ENCODE results near the gene CORO1C. TPM values are rescaled to one million over a fixed set of nuclear protein-coding genes. Genes with fewer than 3 reads are reported as not detected.

The CORO1C gene
- total RNA-seq, 1 donor from 2014 or later = 157 TPM

DNA sequence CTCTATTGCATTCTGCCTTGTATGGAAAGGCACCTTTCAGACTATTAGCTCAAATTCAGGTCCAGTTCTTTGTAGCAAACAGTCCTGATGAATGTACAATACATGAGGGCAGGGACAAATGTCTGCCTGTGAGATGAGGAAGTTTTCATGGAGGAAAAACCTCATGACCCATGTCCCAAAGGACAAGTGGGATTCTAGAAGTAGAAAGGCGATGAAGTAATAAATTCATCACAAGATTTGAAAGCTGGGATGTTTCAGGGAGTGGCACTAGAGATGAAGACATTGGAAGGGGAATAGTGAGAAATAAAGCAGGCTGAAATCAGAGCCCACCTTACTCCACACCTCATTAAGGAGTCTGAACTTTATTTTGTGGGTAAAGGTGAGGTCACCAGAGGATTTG is 4.2 kb downstream of the CORO1C start:
- no peak for DNase-seq (ENCODE audit: low read depth in 2 of 2)

DNA sequence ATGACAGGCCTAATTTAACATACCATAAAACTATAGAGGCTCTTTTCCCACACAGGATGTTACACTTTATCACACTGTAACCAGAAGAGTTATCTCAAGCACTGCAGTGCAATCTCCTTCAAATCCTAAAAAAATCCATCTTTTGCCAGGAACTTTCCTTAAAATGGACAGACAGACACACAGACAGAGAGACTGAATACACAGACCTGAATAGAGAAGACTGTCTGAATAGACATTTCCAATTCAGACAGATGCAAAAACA is 6.5 kb downstream of the CORO1C start:
- no peak for DNase-seq (ENCODE audit: low read depth in 2 of 2)

DNA sequence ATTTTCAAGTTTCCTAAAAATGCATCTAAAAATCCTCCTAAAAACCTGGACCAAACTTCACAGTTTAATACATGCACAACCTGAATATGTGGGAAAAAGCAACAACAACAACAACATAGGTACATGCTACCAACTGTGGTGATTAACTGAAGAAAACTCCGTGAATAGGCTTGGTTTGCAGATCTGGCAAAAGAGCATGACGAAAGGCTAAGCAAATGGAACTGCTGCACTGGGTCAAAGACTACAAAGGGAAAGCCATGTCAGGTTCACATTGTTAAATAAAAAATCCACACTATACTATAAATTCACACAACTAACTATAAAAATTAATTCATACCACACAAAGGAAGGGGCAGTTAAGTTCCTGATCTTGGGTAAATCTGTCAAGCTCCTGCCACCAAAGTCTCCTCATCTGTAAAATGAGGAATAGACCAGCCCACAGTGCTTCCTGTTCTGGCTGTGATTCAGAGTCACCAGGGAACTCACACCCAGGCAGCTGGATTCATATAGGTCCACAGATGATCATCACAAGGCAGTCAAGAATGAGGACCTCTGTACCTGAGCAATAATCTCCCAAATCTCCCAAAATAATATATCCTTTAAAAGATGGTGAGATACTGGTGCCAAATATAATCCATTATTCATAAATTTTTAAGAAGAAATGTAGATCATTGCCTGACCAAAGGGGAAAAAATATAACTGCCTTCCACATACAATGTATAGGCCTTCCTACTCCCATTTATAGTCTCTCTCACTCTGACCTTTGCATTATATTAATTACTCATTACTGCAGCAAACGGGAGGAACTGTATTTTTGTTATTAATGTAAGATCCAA is 7.0 kb downstream of the CORO1C start:
- peak; percentile 48 to 82 for DNase-seq (ENCODE audit: low read depth in 2 of 2)

DNA sequence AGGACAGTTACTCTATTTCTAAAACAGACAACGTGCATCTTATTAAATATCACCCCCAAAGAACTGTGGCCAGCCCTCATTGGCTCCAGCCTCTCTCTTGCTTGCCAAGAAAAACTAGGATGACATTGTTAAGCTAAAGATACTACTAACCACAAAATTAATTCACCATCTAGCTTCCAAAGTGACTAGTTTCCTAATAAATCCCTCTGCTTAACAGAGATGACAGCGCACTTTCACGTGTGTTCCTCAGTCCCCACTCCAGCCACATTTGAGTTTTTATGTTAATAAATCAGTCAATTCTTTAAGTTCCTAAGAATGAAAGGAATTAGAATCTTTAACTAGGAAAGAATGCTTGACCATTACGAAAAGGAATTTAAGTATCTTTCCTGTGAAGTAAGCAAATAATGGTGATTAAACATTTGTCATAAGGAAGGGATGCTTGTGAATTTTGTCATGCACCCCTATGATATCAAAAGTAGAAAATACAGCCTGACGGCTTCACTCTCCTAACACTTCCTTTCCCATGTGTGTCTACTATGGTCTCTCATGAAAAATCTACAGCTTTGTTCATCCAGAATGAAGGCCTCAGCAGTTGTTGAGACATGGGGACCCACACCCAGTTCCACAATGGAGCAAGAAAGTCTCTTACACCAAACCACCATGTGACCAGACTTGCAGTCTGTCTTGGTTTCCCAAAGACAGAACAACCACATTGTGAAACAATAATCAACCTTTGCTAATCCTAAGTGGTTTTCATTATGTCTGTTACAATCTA is 8.1 kb downstream of the CORO1C start:
- peak; percentile 34 to 75 for DNase-seq (ENCODE audit: low read depth in 2 of 2)

DNA sequence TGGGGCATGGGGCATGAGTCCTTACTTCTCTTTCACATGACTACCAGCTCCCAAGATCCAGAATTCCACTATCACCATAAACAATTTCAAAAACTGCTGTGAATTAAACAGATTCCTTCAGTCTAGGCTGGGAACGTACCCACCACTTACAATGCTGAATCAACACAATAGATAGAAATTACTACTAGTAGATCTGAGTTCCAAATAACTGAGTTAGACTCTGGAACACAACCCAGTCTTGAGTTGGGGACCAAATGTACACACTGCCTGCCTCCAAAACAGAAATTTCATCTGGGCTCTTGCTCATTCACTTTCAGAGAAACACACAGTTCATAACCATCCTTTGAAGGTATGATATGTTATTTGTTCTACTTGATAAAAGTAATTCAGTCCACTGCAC is 8.9 kb downstream of the CORO1C start:
- no peak for DNase-seq (ENCODE audit: low read depth in 2 of 2)

DNA sequence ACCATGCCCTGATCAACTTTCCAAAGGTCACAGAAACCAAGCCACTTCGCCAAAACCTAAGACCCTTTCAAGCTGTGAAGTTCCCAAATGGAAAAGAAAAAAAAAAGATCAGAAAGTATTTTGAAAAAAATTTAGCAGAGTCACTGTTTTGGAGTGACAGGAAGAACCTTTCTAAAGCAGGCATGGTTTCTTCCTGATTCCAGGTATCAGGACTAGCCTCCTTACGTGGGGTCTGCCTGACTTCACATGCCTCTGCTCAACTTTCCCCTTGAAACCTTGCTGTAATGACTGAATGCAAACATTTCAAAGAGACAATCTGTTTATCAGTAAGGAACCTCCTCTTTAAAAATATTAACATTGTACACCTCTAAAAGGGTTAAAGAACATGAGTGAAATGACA is 9.5 kb downstream of the CORO1C start:
- DNase-seq (ENCODE audit: low read depth in 2 of 2) = no peak

DNA sequence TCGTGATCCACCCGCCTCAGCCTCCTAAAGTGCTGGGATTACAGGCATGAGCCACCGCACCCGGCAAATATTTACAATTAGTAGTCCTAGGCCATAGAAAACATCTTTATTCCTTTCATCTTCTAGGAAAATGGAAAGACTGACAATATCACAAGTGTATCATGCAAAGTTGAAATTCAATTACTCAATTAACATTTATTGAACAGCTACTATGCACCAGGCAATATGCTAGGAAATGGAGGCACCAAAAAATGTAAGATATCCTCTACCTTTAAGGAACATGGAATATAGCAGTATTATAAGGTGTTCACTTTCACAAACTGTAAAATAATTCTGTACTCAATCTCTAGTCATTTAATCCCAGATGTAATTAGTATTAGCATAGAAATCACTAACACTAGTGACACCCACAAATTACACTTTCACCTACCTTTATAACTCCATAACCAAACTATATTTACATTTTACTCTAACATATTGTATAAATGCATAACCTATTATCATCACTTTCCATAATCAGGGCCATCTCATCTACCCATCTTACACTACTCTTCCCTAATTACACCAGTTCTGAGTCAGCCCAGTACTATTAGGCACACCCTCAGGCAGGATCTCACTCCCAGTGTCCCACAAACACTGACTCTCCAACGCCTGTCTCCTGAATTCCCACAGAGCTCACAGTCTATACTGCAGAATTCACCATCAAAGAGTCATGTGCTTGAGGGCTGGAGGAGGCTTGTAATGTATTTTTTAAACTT is 10.4 kb downstream of the CORO1C start:
- DNase-seq (ENCODE audit: low read depth in 2 of 2) = peak in 1 of 2 donors; percentile 65

DNA sequence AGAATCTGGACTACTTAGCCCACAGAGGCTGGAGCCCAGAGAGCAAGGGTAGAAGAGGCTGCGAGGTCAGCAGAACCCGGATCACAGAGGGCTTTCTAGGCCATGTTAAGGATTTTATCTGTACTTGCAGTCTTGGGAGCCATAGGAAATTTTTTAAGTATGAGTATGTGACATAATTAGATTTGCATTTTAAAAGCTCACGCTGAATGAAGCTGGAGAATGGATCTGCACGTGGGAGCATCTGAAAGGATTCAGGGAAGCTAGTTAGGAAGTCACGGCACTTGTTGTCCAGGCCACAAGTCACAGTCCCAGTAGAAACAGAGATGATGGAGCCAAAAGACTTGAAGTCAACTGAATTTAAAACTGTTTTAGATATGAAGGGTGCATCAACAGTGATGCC is 14.1 kb downstream of the CORO1C start:
- DNase-seq (ENCODE audit: low read depth in 2 of 2) = no peak

DNA sequence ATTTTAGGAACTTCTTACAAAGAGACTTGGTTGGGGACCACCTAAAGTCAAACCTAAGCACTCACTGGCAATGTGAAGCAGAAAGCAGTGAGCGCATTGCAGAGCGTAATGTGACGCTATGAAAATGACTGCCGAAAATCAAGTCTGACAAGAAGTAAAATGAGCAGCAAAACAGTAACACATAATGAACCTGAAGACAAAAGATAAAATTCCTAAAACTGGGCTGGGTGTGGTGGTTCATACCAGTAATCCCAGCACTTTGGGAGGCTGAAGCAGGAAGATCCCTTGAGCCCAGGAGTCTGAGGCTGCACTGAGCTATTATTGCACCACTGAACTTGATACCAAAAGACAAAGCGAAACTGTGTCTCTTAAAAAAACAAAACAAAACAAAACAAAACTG is 16.5 kb downstream of the CORO1C start:
- no peak for DNase-seq (ENCODE audit: low read depth in 2 of 2)

DNA sequence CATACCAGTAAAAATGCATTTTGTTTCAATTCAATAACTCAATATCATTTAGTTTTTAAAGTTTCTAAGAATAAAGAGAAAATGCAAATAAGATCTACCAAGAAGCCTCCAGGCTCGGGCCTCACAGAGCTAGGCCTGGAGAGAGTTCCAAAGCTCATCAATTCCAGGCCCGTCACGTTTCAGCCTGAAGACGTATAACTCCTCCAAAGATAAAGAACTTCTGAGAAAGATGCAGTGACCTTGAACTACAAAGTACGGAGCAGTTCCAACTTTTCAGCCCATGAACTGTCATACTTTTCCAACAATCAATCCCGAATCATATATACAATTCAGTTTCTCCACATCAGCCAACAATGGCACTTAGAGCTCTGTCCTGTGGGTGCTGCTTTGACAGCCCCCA is 17.8 kb downstream of the CORO1C start:
- DNase-seq (ENCODE audit: low read depth in 2 of 2) = no peak

DNA sequence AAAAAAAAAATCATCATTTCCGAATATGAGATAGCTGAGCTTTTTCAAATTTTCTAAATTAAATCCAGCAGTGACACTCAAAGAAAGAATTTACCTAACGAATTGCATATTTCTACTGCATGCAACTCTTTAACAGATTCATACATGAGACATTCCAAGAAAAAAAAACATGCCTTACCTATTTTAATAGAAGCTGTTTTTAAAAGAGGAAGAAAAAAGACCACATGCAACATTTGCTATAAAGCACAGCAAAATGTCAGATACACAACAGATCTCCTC is 18.5 kb downstream of the CORO1C start:
- DNase-seq (ENCODE audit: low read depth in 2 of 2) = no peak

DNA sequence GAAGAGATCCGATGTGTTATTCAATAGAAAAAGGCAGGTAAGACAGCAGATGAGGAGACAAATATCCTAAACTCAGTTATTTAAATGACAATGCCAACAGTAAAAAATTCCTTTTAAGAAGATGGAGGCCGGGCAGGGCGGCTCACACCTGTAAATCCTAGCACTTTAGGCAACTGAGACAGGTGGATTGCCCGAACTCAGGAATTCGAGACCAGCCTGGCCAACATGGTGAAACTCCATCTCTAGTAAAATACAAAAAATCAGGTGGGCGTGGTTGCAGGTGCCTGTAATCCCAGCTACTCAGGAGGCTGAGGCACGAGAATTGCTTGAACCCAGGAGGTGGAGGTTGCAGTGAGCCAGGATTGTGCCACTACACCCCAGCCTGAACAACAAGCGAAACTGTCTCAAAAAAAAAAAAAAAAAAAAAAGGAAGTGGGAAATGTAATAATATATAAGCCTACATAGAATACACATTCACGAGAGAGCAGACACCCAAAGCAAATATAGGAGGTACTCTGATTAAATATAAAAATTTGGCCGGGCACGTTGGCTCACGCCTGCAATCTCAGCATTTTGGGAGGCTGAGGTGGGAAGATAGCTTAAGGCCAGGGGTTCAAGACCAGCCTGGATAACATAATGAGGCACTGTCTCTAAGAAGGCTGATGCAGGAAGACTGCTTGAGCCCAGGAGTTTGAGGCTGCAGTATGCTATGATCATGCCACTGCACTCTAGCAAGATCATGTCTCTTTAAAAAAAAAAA is 19.0 kb downstream of the CORO1C start:
- DNase-seq (ENCODE audit: low read depth in 2 of 2) = no peak

DNA sequence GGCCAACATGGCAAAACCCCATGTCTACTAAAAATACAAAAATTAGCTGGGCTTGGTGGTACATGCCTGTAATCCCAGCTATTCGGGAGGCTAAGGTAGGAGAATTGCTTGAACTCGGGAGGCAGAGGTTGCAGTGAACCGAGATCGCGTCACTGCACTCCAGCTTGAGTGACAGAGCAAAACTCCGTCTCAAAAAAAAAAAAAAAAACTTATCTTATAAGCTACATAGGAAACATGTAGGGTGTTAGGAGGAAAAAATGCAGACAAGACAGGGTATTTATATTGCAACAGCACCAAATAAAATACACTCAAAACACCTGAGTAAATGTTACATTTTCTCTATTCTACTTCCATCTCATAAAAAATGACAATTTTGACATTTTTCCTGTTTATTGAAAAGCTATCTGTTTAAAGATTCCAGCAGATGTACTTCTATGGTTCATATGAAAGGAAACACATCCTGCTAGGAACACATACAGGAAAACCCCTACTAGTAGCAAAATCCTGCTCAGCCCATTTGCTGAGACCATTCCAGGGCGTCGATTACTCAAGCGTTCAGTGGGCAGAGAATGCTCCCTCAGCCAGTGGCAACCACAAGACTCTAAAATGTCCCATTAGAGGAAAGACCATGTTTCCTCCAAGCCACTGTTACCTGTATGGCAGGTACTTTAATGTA is 19.7 kb downstream of the CORO1C start:
- DNase-seq (ENCODE audit: low read depth in 2 of 2) = peak; percentile 46 to 63

DNA sequence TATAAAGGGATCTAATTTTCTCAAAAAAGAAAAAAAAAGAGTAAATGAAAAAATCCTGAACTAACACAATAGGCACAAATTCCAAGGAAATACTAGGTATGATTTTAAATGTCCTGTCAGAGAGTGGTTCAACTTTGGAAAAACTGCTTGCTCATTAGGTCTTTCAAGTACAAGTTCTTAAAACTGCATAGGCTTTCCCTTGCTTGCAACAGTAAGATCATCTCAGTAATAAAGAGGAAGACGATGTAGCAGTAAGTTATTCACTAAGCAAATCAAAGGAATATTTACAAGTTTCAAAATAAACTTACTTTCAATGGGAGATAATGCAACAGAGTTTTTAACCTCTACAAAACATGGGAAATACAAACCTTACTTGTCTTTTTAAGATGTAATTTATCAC is 21.6 kb downstream of the CORO1C start:
- no peak for DNase-seq (ENCODE audit: low read depth in 2 of 2)

DNA sequence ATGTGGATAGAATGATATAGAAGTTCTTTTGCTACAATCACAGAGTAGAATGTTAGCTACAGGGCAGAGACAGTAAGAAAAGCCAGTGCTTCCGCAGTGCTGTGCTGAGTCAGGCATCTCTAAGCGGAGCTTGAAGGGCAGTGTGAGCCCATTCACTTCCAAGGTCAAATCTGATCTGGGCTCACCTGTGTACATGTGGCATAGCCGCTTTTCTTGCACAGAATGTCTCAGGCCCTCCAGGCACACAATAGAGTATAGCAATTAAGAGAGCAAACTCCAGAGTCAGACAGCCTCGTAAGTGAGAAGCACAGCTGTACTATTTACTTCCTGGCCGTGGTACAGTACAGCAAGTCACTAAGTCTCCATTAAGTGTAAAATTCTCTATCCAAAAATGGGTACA is 26.8 kb downstream of the CORO1C start:
- DNase-seq (ENCODE audit: low read depth in 2 of 2) = no peak

DNA sequence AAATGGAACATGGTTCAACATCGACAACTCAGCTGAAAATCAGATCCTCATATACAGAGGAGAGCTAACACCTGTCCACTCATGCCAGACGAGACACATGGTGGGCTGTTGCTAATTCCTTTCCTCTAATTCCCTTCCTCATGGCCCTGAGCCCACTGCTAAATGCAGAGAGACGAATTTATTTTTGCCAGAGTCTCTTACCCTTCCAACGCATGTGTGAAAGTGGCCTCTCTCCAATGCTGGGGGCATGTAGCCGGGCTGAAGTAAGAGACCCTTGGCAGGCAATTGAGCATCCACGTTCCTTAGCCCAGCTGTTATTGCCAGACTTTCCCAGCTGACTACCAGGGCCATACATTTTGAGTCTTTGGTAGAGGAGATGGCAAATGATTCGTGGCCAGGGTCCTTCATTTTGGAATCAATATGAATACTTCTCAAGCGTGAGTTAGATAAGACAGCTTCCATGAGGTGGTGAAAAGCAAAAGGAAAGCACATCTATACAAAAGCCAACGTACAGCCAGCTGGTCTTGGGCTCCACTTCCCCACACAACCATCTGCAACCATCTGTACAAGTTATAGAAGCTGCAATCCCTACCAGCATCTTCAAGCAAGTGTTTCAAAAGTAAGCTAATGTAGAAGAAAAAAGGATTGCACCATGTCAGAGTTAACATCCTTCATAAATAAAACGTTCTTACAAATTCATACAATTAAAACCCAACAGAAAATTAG is 28.6 kb downstream of the CORO1C start:
- no peak for DNase-seq (ENCODE audit: low read depth in 2 of 2)

DNA sequence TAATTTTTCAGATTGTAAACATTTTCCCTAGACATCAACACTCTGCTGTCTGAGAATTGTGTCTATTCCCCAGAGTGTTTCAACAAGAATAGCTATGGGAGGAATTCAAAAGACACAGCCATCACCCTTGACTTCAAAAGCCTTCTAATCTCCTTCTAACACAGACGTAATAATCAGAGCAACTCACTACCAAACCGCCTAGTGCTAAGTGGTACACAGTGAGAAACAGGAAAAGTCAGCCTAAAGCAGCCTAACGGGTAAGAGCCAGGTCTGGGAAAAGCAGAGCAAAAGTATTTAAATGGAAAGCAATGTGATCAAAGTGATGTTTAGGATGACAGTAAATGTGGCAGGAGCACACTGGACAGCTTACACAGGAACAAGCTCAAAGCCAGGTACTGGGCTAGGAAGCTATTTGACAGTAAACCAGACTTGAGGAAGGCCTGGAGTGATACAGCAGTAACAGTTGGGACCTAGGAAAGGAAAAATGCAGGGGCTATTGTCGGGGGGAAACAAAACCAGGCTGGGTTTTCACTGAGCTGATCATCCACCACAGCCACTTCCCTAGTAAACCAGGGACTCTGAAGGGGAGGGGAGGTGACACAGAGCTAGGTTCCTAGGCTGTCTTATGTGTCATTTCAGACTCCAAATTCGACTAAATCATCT is 29.4 kb downstream of the CORO1C start:
- peak in 1 of 2 donors; percentile 54 for DNase-seq (ENCODE audit: low read depth in 2 of 2)

DNA sequence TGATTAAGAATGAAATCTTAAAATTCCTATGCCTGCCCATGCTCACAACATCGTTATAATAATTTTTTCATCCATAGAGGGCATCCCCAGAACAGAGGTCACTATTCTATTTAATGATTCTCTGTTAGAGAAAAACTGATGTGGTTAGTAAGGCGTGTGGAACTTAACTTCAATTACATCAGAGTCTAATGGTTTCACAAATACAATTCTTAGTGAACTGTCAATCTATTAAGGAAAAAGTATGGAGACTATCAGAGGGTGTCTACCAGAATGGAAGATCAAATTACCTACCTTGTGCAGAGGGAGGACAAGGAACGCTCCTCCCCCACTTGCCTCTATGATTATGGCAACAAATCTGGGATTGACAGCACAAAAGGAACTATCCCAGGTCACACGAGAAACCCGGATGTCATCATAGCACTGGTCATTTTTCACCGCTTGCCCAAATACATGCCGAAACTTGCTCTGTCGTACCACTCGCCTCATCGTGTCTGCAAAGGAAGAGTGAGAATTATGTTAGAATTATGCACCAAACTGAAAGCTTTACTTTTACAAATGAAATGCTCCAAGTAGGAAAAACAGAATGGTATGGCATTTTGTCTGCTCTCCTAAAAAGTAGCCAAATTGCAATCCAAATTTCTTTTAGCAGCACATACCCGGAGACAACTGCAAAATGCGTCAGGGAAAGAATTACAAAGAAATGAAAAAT is 30.3 kb downstream of the CORO1C start:
- DNase-seq (ENCODE audit: low read depth in 2 of 2) = peak; percentile 37 to 54

DNA sequence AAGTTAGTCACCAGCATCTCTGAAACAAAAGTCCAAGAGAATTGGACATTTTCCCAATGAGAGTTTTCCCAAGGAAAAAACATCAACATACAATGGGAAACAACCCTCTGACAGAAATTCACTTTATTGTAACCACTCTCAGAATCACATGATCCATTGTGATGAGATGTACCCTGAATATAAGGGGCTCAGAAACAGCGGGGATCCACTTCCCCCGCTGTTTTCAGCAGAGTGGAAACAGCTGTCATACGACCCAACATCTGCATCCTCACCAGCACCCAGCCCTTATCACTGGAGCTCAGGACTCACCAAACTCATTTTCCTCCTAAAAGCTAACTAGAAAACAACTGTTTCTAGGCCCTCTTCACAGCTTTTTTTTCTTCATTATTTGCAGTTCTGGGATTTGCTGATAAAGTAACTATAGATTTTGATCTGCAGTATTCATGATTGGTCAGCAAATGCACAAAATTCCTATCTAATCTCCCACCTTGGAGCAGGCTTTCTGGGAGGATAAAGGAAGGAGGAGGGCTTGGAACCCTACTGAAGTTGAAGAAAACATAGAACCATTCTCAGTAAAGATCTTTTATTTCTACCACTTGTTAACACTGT is 31.3 kb downstream of the CORO1C start:
- peak; percentile 68 to 91 for DNase-seq (ENCODE audit: low read depth in 2 of 2)

Measured in lung microvascular endothelial cell (primary cell).